A549 (cell line): ENCODE data around the gene MFF.

Experiments
- CBX8 ChIP-seq: fragments of 200-600 bp; sonication (generic); IDR thresholded peaks from 2 replicates; pipeline ENCODE4 v1.6.1; 2016
- CTCF ChIP-seq: fragments of >200 bp; sonication (Bioruptor Twin); formaldehyde crosslinking; IDR thresholded peaks from 3 replicates; pipeline ENCODE4 v1.5.1; 2016
- POLR2A ChIP-seq: IDR thresholded peaks from 2 replicates; pipeline ENCODE4 v1.6.1; 2012; ENCODE audit warnings: mild to moderate bottlenecking, low read length

- TF ChIP-seq CTCF (no peak), CBX8 (no peak), POLR2A (no peak)
These were observed 433 bp upstream of the MFF start for GRCh38 chr2:227324642-227324994.
